GM12878 (cell line): ENCODE results near the gene NFYC. TPM values are rescaled to one million over a fixed set of nuclear protein-coding genes. Genes with fewer than 3 reads are reported as not detected.

Source experiments
- ATAC-seq: fragments of 200-7000 bp; cut with Tn5 transposase; 3 replicates; pipeline ENCODE4 v1.9.1; 2020; ENCODE audit warnings: mild to moderate bottlenecking, moderate library complexity
- BruUV-seq: library from RNA; stranded (reverse); fragments of 400-500 nt; replicated peaks from 2 replicates; lab custom pipeline; 2021; lab: Mats Ljungman, UMichigan
- CTCF ChIA-PET: fragments of 300-600 bp; sonication (Branson Sonifier 250); formaldehyde crosslinking; extraction: SDS; loops from one replicate; lab custom pipeline; 2021; ENCODE audit warnings: inconsistent platforms; lab: Yijun Ruan, JAX
- POLR2A ChIA-PET: fragments of 350-600 bp; formaldehyde crosslinking; extraction: SDS; loops from one replicate; lab custom pipeline; 2021; ENCODE audit warnings: inconsistent platforms; lab: Charles Lee
- RAD21 ChIA-PET: fragments of 300-600 bp; sonication (Branson Sonifier 250); formaldehyde crosslinking; loops from one replicate; lab custom pipeline; 2023; ENCODE audit warnings: antibody characterized with exemption; ENCODE audit not compliant: unreplicated experiment; lab: Charles Lee
- SMC1A ChIA-PET: fragments of 300-600 bp; sonication (Branson Sonifier 250); formaldehyde crosslinking; loops from one replicate; lab custom pipeline; 2023; ENCODE audit not compliant: unreplicated experiment, uncharacterized antibody; lab: Charles Lee
- DNase-seq: peaks from one replicate; pipeline ENCODE4 v3.0.0-alpha.2; 2011; ENCODE audit warnings: low read depth, low spot score
- FAIRE-seq: peaks from 3 replicates; lab custom pipeline; 2011; peaks lifted over from hg19 to GRCh38; lab: Jason Lieb, UNC
- H2AFZ ChIP-seq: 2 replicates; pipeline ENCODE4 v1.6.0; 2011; ENCODE audit warnings: low read depth, low read length, control low read depth; ENCODE audit not compliant: control insufficient read depth
- H3K27ac ChIP-seq: 2 replicates; pipeline ENCODE4 v1.5.1; 2011; ENCODE audit warnings: control low read depth; ENCODE audit not compliant: control insufficient read depth, insufficient read depth
- H3K27me3 ChIP-seq, 2 experiments: replicated peaks in 1 of 2; 2 replicates each; pipeline versions ENCODE4 v1.6.0 to v1.6.1; 2011; ENCODE audit warnings: low read length in 1 of 2; ENCODE audit not compliant: control insufficient read depth in 2 of 2, insufficient read depth in 2 of 2
- H3K36me3 ChIP-seq, 2 experiments: 2 replicates each; pipeline ENCODE4 v1.5.1; 2011; ENCODE audit warnings: low read length in 1 of 2; ENCODE audit not compliant: control insufficient read depth in 2 of 2, insufficient read depth in 2 of 2
- H3K4me1 ChIP-seq: 2 replicates; pipeline ENCODE4 v1.6.1; 2011; ENCODE audit warnings: mild to moderate bottlenecking, low read length, moderate library complexity, mixed read lengths; ENCODE audit not compliant: control insufficient read depth, insufficient read depth
- H3K4me2 ChIP-seq: 2 replicates; pipeline ENCODE4 v1.6.0; 2011; ENCODE audit warnings: control low read depth; ENCODE audit not compliant: control insufficient read depth, insufficient read depth
- H3K4me3 ChIP-seq: fragments of 200-600 bp; sonication (generic); 2 replicates; pipeline ENCODE4 v1.5.1; 2016
- H3K79me2 ChIP-seq: 2 replicates; pipeline ENCODE4 v1.6.0; 2011; ENCODE audit warnings: low read length; ENCODE audit not compliant: control insufficient read depth, insufficient read depth
- H3K9ac ChIP-seq: 2 replicates; pipeline ENCODE4 v1.8.0; 2011; ENCODE audit warnings: low read length, control low read depth, mixed read lengths; ENCODE audit not compliant: control insufficient read depth, insufficient read depth
- H3K9me3 ChIP-seq: replicated peaks from 3 replicates; pipeline ENCODE4 v1.5.1; 2011; ENCODE audit warnings: mild to moderate bottlenecking, low read length; ENCODE audit not compliant: control insufficient read depth, insufficient read depth
- H4K20me1 ChIP-seq: 2 replicates; pipeline ENCODE4 v1.6.0; 2011; ENCODE audit not compliant: control insufficient read depth, insufficient read depth
- CBFB ChIP-seq: IDR thresholded peaks from 2 replicates; pipeline ENCODE4 v1.6.1; 2016; ENCODE audit warnings: antibody characterized with exemption, low read depth
- CHD4 ChIP-seq: fragments of 200-600 bp; sonication (generic); IDR thresholded peaks from 2 replicates; pipeline ENCODE4 v1.6.1; 2016; ENCODE audit warnings: mild to moderate bottlenecking
- FOS ChIP-seq: IDR thresholded peaks from 3 replicates; pipeline ENCODE4 v1.6.1; 2011; ENCODE audit warnings: borderline replicate concordance; ENCODE audit not compliant: insufficient read length; ENCODE audit errors: extremely low read depth
- HCFC1 ChIP-seq: fragments of 150-350 bp; IDR thresholded peaks from 2 replicates; pipeline ENCODE4 v1.6.1; 2014; ENCODE audit warnings: low read length
- HDAC6 ChIP-seq: fragments of 200-600 bp; sonication (generic); IDR thresholded peaks from one replicate; pipeline ENCODE4 v1.8.0; 2017; ENCODE audit warnings: antibody characterized with exemption; ENCODE audit not compliant: unreplicated experiment
- IKZF1 ChIP-seq: fragments of 450-650 bp; conservative IDR thresholded peaks from 2 replicates; pipeline ENCODE4 v1.6.1; 2017; ENCODE audit warnings: antibody characterized with exemption, mild to moderate bottlenecking
- IRF4 ChIP-seq: IDR thresholded peaks from 2 replicates; pipeline ENCODE4 v1.6.1; 2011; ENCODE audit warnings: low read depth, low read length
- KLF5 ChIP-seq: fragments of 450-650 bp; IDR thresholded peaks from 2 replicates; pipeline ENCODE4 v1.6.1; 2014; ENCODE audit warnings: mild to moderate bottlenecking; ENCODE audit not compliant: partially characterized antibody
- MLLT1 ChIP-seq: fragments of 450-650 bp; IDR thresholded peaks from 2 replicates; pipeline ENCODE4 v1.6.1; 2016; ENCODE audit warnings: mild to moderate bottlenecking
- MYC ChIP-seq: IDR thresholded peaks from 2 replicates; pipeline ENCODE4 v1.6.1; 2011; ENCODE audit warnings: mild to moderate bottlenecking, low read length, moderate library complexity, inconsistent platforms; ENCODE audit not compliant: insufficient read depth, insufficient replicate concordance, insufficient read length, severe bottlenecking
- NKRF ChIP-seq: fragments of 450-650 bp; conservative IDR thresholded peaks from 2 replicates; pipeline ENCODE4 v1.6.1; 2017; ENCODE audit warnings: mild to moderate bottlenecking, moderate library complexity
- NRF1 ChIP-seq: conservative IDR thresholded peaks from 2 replicates; pipeline ENCODE4 v1.6.1; 2011; ENCODE audit warnings: mild to moderate bottlenecking, low read depth, low read length, improper control_type of control experiment
- PKNOX1 ChIP-seq: fragments of 450-650 bp; IDR thresholded peaks from 2 replicates; pipeline ENCODE4 v1.6.1; 2016; ENCODE audit warnings: mild to moderate bottlenecking
- SRF ChIP-seq, 2 experiments: IDR thresholded peaks; 2 replicates each; pipeline ENCODE4 v1.6.1; 2011; ENCODE audit warnings: low read depth in 2 of 2, low read length in 2 of 2, mild to moderate bottlenecking in 1 of 2, moderate library complexity in 1 of 2
- TARDBP ChIP-seq: IDR thresholded peaks from 2 replicates; pipeline ENCODE4 v1.6.1; 2016; ENCODE audit warnings: borderline replicate concordance
- TBL1XR1 ChIP-seq: IDR thresholded peaks from 2 replicates; pipeline ENCODE4 v1.6.1; 2012; ENCODE audit warnings: low read depth, low read length, improper control_type of control experiment
- ZBTB4 ChIP-seq: fragments of 450-650 bp; formaldehyde crosslinking; IDR thresholded peaks from 2 replicates; pipeline ENCODE4 v1.4.0; 2022; ENCODE audit warnings: mild to moderate bottlenecking, moderate library complexity
- WGBS: methylation state at CpG from one replicate; pipeline ENCODE4 v1.1.6; 2016; ENCODE audit warnings: low lambda C conversion rate; ENCODE audit not compliant: insufficient replicate concordance, insufficient coverage; ENCODE audit errors: missing lambda C conversion rate; 5-methylcytosine and 5-hydroxymethylcytosine counted together
- in situ Hi-C: fragments of 300-500 bp; cut with MboI; formaldehyde crosslinking; loops from 9 replicates; pipeline ENCODE4 v1.14.3; 2018; ENCODE audit warnings: mixed read lengths
- intact Hi-C: fragments of 100-400 bp; cut with micrococcal nuclease; formaldehyde crosslinking; loops from one replicate; pipeline ENCODE4 v1.14.2; 2022; ENCODE audit not compliant: unreplicated experiment
- polyA plus RNA-seq, 11 experiments: library from polyadenylated mRNA; depleted of rRNA in 4 of 11; unstranded in 6 of 11; stranded (reverse) in 5 of 11; fragments of >200 nt; fragmentation: Nextera tagmentation in 4 of 11; fragmentation: Illumina TruSeq in 1 of 11; extraction: Ambion mirVana in 4 of 11; extraction: Trizol in 1 of 11; gene quantifications; 1 replicate in 1 of 11; 2 replicates in 10 of 11; pipeline versions ENCODE4 v1.2.1 to v1.2.3, GENCODE V29; 2011 to 2016; ENCODE audit warnings: inconsistent platforms in 2 of 11, missing spikeins in 2 of 11, low read depth in 1 of 11
- total RNA-seq, 4 experiments: library from RNA; depleted of rRNA in 3 of 4; stranded (reverse); fragments of >200 nt in 3 of 4; fragmentation: Illumina TruSeq in 1 of 4; extraction: Trizol in 1 of 4; gene quantifications; 2 replicates each; pipeline versions ENCODE4 v1.2.1 to v1.2.3, GENCODE V29; 2013 to 2021

Gene NFYC
- total and polyA plus RNA-seq, 10 of the 15 experiments (the other 5 are each of a cell fraction or from before 2014, with no cell fraction given) = 4.3 to 84.2 (median 58.3) TPM

- no TSS peak for BruUV-seq
- H4K20me1 ChIP-seq = no peaks in the 10 kb centered on the region
- intact Hi-C loops (no loop called here), in situ Hi-C loops (no loop called here)
- WGBS = 48% methylated on average over 4 of the region's 4 CpGs
- ChIA-PET CTCF (interaction anchor here (0.8 kb wide), 1 partner anchor 23 kb away, joined by 3 read pairs; no protein-coding TSS in a partner anchor), POLR2A (no interaction called here), SMC1A (interaction anchor here (0.5 to 1.2 kb wide), 2 partner anchors 10 to 19 kb away, joined by 3 read pairs; no protein-coding TSS in a partner anchor), RAD21 (no interaction called here)
- H3K27ac ChIP-seq = no peak overlapping the region
- no peaks in the 10 kb centered on the region for H3K79me2 ChIP-seq
- H3K4me3 ChIP-seq = no peak overlapping the region
- DNase-seq (no peak), FAIRE-seq (no peak), ATAC-seq (no peak)
- H3K4me1 ChIP-seq = no peaks in the 10 kb centered on the region
- H3K36me3 ChIP-seq = no peaks in the 10 kb centered on the region
- H3K27me3 ChIP-seq = no peaks in the 10 kb centered on the region
- no peak overlapping the region for H2AFZ ChIP-seq
- no peaks in the 10 kb centered on the region for H3K9me3 ChIP-seq
- no peak overlapping the region for H3K9ac ChIP-seq
- no peak overlapping the region for H3K4me2 ChIP-seq
- TF ChIP-seq IKZF1 = no peak
- TF ChIP-seq CBFB = no peak
- TF ChIP-seq IRF4 = no peak
- no peak for TF ChIP-seq TBL1XR1
- TF ChIP-seq NKRF = no peak
- TF ChIP-seq NRF1 = no peak
- TF ChIP-seq HCFC1 = no peak
- TF ChIP-seq MLLT1 = no peak
- TF ChIP-seq MYC = no peak
- no peak for TF ChIP-seq TARDBP
- TF ChIP-seq KLF5 = no peak
- TF ChIP-seq PKNOX1 = no peak
- no peak for TF ChIP-seq FOS
- TF ChIP-seq ZBTB4 (CRISPR knock-in tag) = no peak
- TF ChIP-seq CHD4 = no peak
- no peak for TF ChIP-seq SRF (IDR thresholded peaks at IDR 0.05; ENCODE audit: low read depth in 2 of 2, low read length in 2 of 2)
- TF ChIP-seq HDAC6 = no peak
These were observed 38.5 kb upstream of the NFYC start for GRCh38 chr1:40652979-40653378.
